Measurements from ENCODE around the gene CADM2. TPM values are rescaled to one million over a fixed set of nuclear protein-coding genes. Genes with fewer than 3 reads are reported as not detected.

Gene CADM2
- total RNA-seq, 1 experiment from 2014 or later, result 0.47 TPM

GRCh38 chr3:85508659-85509058 is 549.9 kb downstream of the CADM2 start:
- no peaks in the 10 kb centered on the region for H3K9me2 ChIP-seq (replicated peaks; ENCODE audit: low read length)
- ATAC-seq, result no peak
- H3F3A ChIP-seq (ENCODE audit: low read length, unreplicated experiment), result no peaks in the 10 kb centered on the region
- H2AFZ ChIP-seq (ENCODE audit: low read length), result no peak overlapping the region
- H3K36me3 ChIP-seq (ENCODE audit: low read depth, low read length), result no peaks in the 10 kb centered on the region
- no peaks in the 10 kb centered on the region for H3K79me2 ChIP-seq (ENCODE audit: low read length)
- no peak overlapping the region for H3K4me3 ChIP-seq (ENCODE audit: low read length)
- no TSS peak for BruUV-seq (replicated peaks)
- H3K9me3 ChIP-seq (ENCODE audit: low read length), result no peaks in the 10 kb centered on the region
- no peak overlapping the region for H3K4me2 ChIP-seq (ENCODE audit: low read length)
- H3K9ac ChIP-seq (ENCODE audit: low read length), result no peak overlapping the region
- no peak for TF ChIP-seq CTCF (conservative IDR thresholded peaks at IDR 0.05; ENCODE audit: low read depth, low read length)
- no peak for TF ChIP-seq EZH2 (IDR thresholded peaks at IDR 0.05; ENCODE audit: low read length, unreplicated experiment)
- TF ChIP-seq EZH2phosphoT487 (IDR thresholded peaks at IDR 0.05; ENCODE audit: borderline replicate concordance, low read length), result no peak
- intact Hi-C loops (cut with micrococcal nuclease), result no loop called here
- H3K27me3 ChIP-seq (ENCODE audit: low read length), result no peaks in the 10 kb centered on the region
- ChIA-PET POLR2A (ENCODE audit: unreplicated experiment) (no interaction called here), CTCF (no interaction called here)
- DNase-seq, result no peak
- no peak overlapping the region for H3K27ac ChIP-seq (ENCODE audit: low read length)
- peaks cover 8% of the 10 kb centered on the region; the same call in 1 of the 2 replicates for H3K4me1 ChIP-seq (ENCODE audit: insufficient read depth, low read length)
- no peaks in the 10 kb centered on the region for H4K20me1 ChIP-seq (ENCODE audit: low read length)

- no peaks in the 10 kb centered on the region for H3F3A ChIP-seq (ENCODE audit: low read length, unreplicated experiment)
- H3K27ac ChIP-seq (ENCODE audit: low read length), result no peak overlapping the region
- H3K4me2 ChIP-seq (ENCODE audit: low read length), result no peak overlapping the region
- H3K4me1 ChIP-seq (ENCODE audit: insufficient read depth, low read length), result peaks cover 5% of the 10 kb centered on the region; the same call in 1 of the 2 replicates
- no TSS peak for BruUV-seq (replicated peaks)
- intact Hi-C loops (cut with micrococcal nuclease), result no loop called here
- no peaks in the 10 kb centered on the region for H4K20me1 ChIP-seq (ENCODE audit: low read length)
- H3K27me3 ChIP-seq (ENCODE audit: low read length), result no peaks in the 10 kb centered on the region
- no peaks in the 10 kb centered on the region for H3K36me3 ChIP-seq (ENCODE audit: low read depth, low read length)
- no peak overlapping the region for H2AFZ ChIP-seq (ENCODE audit: low read length)
- H3K9me2 ChIP-seq (replicated peaks; ENCODE audit: low read length), result no peaks in the 10 kb centered on the region
- ATAC-seq (no peak), DNase-seq (no peak)
- TF ChIP-seq EZH2 (IDR thresholded peaks at IDR 0.05; ENCODE audit: low read length, unreplicated experiment) (no peak), CTCF (conservative IDR thresholded peaks at IDR 0.05; ENCODE audit: low read depth, low read length) (no peak), EZH2phosphoT487 (IDR thresholded peaks at IDR 0.05; ENCODE audit: borderline replicate concordance, low read length) (no peak)
- H3K4me3 ChIP-seq (ENCODE audit: low read length), result no peak overlapping the region
- ChIA-PET POLR2A (ENCODE audit: unreplicated experiment) (interaction anchor here (0.6 kb wide), 1 partner anchor 855 kb away, joined by 5 read pairs; no protein-coding TSS in a partner anchor), CTCF (no interaction called here)
- H3K79me2 ChIP-seq (ENCODE audit: low read length), result no peaks in the 10 kb centered on the region
- no peaks in the 10 kb centered on the region for H3K9me3 ChIP-seq (ENCODE audit: low read length)
- no peak overlapping the region for H3K9ac ChIP-seq (ENCODE audit: low read length)
These were observed 557.4 kb downstream of the CADM2 start for GRCh38 chr3:85516146-85516545.

- TF ChIP-seq CTCF (conservative IDR thresholded peaks at IDR 0.05; ENCODE audit: low read depth, low read length), result no peak
- TF ChIP-seq EZH2 (IDR thresholded peaks at IDR 0.05; ENCODE audit: low read length, unreplicated experiment), result no peak
- no peak for TF ChIP-seq EZH2phosphoT487 (IDR thresholded peaks at IDR 0.05; ENCODE audit: borderline replicate concordance, low read length)
- POLR2A ChIA-PET (ENCODE audit: unreplicated experiment), result no interaction called here
- intact Hi-C loops (cut with micrococcal nuclease), result no loop called here
- Histone ChIP-seq H3F3A (ENCODE audit: low read length, unreplicated experiment) (no peaks in the 10 kb centered on the region), H2AFZ (ENCODE audit: low read length) (no peak overlapping the region), H3K4me1 (ENCODE audit: insufficient read depth, low read length) (no peaks in the 10 kb centered on the region), H3K27ac (ENCODE audit: low read length) (no peak overlapping the region), H3K9me2 (replicated peaks; ENCODE audit: low read length) (no peaks in the 10 kb centered on the region), H3K9me3 (ENCODE audit: low read length) (no peaks in the 10 kb centered on the region), H3K4me3 (ENCODE audit: low read length) (no peak overlapping the region), H3K36me3 (ENCODE audit: low read depth, low read length) (no peaks in the 10 kb centered on the region), H4K20me1 (ENCODE audit: low read length) (no peaks in the 10 kb centered on the region), H3K79me2 (ENCODE audit: low read length) (no peaks in the 10 kb centered on the region), H3K4me2 (ENCODE audit: low read length) (no peak overlapping the region), H3K9ac (ENCODE audit: low read length) (no peak overlapping the region), H3K27me3 (ENCODE audit: low read length) (no peaks in the 10 kb centered on the region)
- CTCF ChIA-PET, result no interaction called here
- ATAC-seq (no peak), DNase-seq (no peak)
- BruUV-seq (replicated peaks), result no TSS peak
These were observed 565.3 kb downstream of the CADM2 start for GRCh38 chr3:85524104-85524503.
